ENCODE results near the gene PLAAT5. TPM values are rescaled to one million over a fixed set of nuclear protein-coding genes. Genes with fewer than 3 reads are reported as not detected.
A peak's percentile ranks its signal among the peaks of the same experiment; 100 is the strongest.
"Not testable (repeated sequence)": the region's sequence is repeated elsewhere in the genome, so short reads cannot be mapped to it uniquely, and the experiment has no call there.

PLAAT5 gene
- total RNA-seq, 1 experiment from 2014 or later: 0.06 TPM

DNA sequence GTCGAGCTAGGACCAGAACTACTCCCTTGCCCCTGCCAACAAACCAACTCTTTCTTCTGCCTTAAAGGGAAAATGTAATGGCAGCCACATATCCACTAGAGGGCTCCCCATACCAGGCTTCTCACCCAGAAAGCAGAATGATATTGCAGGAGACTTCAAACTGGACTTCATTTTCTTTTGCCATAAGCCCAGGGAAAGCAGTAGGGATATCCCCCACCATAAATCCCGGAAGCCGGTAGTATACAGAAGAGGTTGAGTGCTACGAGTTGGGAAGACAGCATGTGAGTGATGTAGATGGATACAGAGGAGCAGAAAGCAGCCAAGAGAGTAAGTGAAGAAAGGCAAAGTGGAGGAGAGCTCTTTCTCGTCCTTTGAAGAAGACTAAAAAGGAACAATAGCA is 12.1 kb downstream of the PLAAT5 start:
- H3K4me1 ChIP-seq: no peaks in the 10 kb centered on the region
- H3K4me3 ChIP-seq: no peak overlapping the region
- no peaks in the 10 kb centered on the region for H3K9me3 ChIP-seq (replicated peaks)
- H3K27me3 ChIP-seq: no peaks in the 10 kb centered on the region
- H3K27ac ChIP-seq: no peak overlapping the region
- H3K36me3 ChIP-seq: no peaks in the 10 kb centered on the region
- DNase-seq: peak; percentile 56 to 83

DNA sequence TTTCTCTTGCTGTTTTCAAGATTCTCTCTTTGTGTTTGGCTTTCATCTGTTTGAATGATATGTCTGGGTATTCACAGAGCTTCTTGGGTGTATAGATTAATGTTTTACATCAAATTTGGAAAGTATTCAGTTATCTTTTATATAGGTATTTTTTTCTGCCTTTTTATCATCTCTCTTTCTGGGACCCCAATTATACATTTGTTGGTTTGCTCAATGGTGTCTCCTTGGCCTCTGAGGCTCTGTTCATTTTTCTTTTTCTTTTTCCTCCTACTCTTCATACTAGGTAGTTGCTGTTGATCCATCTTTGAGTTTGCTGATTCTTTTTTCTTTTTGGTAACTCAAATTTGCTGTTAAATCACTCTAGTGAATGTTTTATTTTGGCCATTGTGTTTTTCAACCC is 14.3 kb downstream of the PLAAT5 start:
- Histone ChIP-seq H3K4me1 (no peaks in the 10 kb centered on the region), H3K4me3 (no peak overlapping the region), H3K9me3 (replicated peaks) (no peaks in the 10 kb centered on the region), H3K36me3 (no peaks in the 10 kb centered on the region), H3K27me3 (no peaks in the 10 kb centered on the region), H3K27ac (no peak overlapping the region)
- no peak for DNase-seq

DNA sequence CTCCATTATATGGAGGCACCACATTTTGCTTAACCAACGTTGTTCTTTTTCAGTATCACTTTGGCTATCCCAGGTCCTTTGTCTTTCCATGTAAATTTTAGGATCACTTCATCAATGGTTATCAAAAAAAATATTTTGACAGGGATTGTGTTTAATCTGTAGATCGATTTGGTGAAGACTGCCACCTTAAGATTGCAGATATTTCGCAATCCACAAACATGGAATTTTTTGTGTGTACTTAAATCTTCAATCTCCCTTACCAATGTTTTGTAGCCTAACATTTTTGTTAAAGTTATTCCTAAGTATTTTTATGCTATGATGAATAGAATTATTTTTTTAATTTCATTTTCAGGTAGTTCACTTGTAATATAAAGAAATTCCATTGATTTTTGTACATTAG is 18.6 kb downstream of the PLAAT5 start:
- no peak for DNase-seq
- Histone ChIP-seq H3K27ac (no peak overlapping the region), H3K36me3 (no peaks in the 10 kb centered on the region), H3K4me3 (no peak overlapping the region), H3K9me3 (replicated peaks) (no peaks in the 10 kb centered on the region), H3K27me3 (no peaks in the 10 kb centered on the region), H3K4me1 (no peaks in the 10 kb centered on the region)

DNA sequence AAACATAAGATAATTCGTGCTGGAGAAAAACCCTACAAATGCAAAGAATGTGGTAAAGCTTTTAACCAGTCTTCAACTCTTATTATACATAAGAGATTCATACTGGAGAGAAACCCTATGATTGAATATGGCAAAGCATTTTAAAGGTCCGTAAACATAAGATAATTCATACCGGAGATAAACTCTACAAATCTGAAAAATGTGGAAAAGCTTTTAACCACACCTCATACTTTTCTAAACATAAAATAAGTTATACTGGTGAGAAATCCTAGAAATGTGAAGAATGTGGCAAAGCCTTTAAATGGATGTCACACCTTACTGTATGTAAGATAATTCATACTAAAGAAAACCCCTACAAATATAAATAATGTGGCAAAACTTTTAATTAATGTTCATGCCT is 20.7 kb downstream of the PLAAT5 start:
- no peaks in the 10 kb centered on the region for H3K36me3 ChIP-seq
- H3K4me1 ChIP-seq: no peaks in the 10 kb centered on the region
- H3K4me3 ChIP-seq: no peak overlapping the region
- DNase-seq: no peak
- no peaks in the 10 kb centered on the region for H3K27me3 ChIP-seq
- no peak overlapping the region for H3K27ac ChIP-seq
- H3K9me3 ChIP-seq (replicated peaks): no peaks in the 10 kb centered on the region

DNA sequence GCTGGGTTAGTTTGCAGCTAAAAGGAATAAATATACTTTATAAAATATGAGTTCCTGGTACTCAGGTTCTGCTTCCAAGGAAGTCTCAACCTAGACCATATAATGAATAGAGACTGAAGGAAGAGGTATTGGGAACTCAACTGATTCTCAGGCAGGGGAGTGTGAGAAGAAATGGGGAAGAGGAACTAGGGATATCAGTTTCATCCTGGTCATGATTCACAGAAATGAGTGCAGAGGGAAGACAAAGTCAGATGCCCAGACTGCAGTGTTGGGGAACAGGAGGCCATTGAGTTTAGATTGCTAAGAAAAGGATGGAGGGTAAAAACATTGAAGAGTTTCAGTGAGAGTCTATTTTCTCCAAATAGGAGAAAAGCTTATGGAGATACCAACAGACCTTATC is 28.8 kb downstream of the PLAAT5 start:
- no peak for DNase-seq
- H3K27ac ChIP-seq: no peak overlapping the region
- H3K36me3 ChIP-seq: no peaks in the 10 kb centered on the region
- peaks cover 3% of the 10 kb centered on the region; the same call in 1 of the 2 replicates for H3K27me3 ChIP-seq
- no peaks in the 10 kb centered on the region for H3K4me1 ChIP-seq
- H3K9me3 ChIP-seq (replicated peaks): no peaks in the 10 kb centered on the region
- H3K4me3 ChIP-seq: no peak overlapping the region

DNA sequence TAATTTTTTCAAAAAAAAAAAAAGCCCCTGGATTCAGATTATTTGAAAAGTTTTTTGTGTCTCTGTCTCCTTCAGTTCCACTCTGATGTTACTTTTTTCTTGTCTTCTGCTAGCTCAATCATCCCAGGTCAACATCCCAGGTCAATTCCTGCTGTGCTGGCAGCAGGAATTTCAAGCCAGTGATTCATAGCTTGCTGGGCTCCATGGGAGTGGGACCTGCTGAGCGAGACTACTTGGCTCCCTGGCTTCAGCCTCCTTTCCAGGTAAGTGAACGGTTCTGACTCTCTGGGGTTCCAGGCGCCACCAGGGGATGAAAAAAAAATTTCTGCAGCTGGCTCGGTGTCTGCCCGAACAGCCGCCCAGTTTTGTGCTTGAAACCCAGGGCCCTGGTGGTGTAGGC is 31.4 kb downstream of the PLAAT5 start:
- no peaks in the 10 kb centered on the region for H3K4me1 ChIP-seq
- H3K27ac ChIP-seq: no peak overlapping the region
- H3K4me3 ChIP-seq: no peak overlapping the region
- no peaks in the 10 kb centered on the region for H3K9me3 ChIP-seq (replicated peaks)
- H3K36me3 ChIP-seq: no peaks in the 10 kb centered on the region
- no peak for DNase-seq
- H3K27me3 ChIP-seq: peaks cover 3% of the 10 kb centered on the region; the same call in 1 of the 2 replicates

DNA sequence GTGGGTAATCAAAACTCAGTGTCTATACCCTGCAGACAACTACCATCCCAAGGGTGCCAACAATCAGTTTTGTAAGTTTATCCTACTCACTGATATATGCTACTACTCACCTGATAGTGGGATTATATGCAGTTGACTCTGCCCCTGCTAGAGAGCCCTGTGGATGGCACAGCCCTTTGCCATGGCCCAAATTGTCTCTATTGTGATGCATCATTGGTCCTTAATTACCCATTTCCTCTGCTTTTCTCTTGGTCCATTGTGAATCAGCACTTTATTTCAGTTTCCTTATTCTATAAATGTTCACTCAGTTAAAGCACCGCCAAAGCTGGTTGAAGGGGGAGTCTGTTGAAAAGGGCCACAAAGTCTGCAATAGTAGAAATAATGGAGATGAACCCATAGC is 42.3 kb downstream of the PLAAT5 start:
- Histone ChIP-seq H3K4me3 (no peak overlapping the region), H3K4me1 (no peaks in the 10 kb centered on the region), H3K27me3 (no peaks in the 10 kb centered on the region), H3K27ac (no peak overlapping the region), H3K36me3 (no peaks in the 10 kb centered on the region), H3K9me3 (replicated peaks) (no peaks in the 10 kb centered on the region)
- DNase-seq: no peak

DNA sequence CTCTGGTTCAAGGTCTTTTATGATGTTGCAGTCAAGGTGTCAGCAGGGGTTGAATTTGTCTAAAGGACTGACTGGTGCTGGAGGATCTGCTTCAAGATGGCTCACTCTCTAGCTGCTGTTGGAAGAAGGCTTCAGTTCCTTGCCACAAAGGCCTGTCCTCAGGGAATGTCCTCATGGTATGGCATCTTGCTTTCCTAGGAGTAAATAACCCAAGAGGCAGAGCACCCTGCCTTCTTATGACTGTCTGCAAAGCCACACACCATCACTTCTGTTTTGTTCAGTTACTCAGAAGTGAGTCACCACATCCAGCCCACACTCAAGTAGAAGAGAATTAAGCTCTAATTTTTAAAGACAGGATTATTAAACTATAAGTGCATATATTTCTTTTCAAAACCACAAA is 45.2 kb downstream of the PLAAT5 start:
- Histone ChIP-seq H3K36me3 (no peaks in the 10 kb centered on the region), H3K9me3 (replicated peaks) (no peaks in the 10 kb centered on the region), H3K27ac (no peak overlapping the region), H3K27me3 (no peaks in the 10 kb centered on the region), H3K4me3 (no peak overlapping the region), H3K4me1 (no peaks in the 10 kb centered on the region)
- no peak for DNase-seq

DNA sequence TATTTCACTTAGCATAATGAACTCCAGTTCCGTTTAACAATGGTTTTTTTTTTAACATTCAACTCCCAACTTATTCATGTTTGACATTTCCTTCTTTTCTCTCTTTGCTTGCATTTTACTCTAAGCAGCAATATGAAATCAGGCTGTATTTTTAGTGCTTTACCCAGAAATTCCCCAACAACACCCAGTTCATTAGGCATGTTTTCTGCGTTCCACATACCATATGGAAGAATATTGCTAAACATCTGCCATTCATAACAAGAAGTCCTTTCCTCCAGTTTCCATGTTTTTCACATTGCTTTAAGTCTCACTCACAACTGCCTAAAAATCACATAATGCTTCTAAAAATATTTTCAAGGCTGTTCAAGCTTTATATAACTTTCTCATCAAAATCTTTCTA is 45.8 kb downstream of the PLAAT5 start:
- Histone ChIP-seq H3K4me1 (no peaks in the 10 kb centered on the region), H3K27me3 (no peaks in the 10 kb centered on the region), H3K4me3 (no peak overlapping the region), H3K9me3 (replicated peaks) (no peaks in the 10 kb centered on the region), H3K36me3 (no peaks in the 10 kb centered on the region), H3K27ac (no peak overlapping the region)
- DNase-seq: no peak

DNA sequence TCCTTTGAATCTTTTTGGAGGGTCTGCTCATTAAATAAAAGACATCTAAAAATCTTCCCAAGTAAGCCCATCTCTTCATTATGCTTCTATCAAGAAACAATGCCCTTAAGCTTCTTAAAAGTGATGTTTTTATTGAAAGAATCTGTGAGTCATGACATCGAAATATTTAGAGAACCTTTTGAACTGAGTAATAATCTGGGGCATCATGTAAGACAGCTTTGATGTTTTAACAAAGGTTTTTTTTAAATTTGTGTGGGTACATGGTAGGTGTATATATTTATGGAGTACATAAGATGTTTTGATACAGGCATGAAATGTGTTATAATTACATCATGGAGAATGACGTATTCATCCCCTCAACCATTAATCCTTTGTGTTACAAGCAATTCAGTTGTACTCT is 46.8 kb downstream of the PLAAT5 start:
- no peaks in the 10 kb centered on the region for H3K36me3 ChIP-seq
- H3K27me3 ChIP-seq: no peaks in the 10 kb centered on the region
- DNase-seq: no peak
- no peak overlapping the region for H3K27ac ChIP-seq
- no peak overlapping the region for H3K4me3 ChIP-seq
- H3K4me1 ChIP-seq: no peaks in the 10 kb centered on the region
- H3K9me3 ChIP-seq (replicated peaks): no peaks in the 10 kb centered on the region

DNA sequence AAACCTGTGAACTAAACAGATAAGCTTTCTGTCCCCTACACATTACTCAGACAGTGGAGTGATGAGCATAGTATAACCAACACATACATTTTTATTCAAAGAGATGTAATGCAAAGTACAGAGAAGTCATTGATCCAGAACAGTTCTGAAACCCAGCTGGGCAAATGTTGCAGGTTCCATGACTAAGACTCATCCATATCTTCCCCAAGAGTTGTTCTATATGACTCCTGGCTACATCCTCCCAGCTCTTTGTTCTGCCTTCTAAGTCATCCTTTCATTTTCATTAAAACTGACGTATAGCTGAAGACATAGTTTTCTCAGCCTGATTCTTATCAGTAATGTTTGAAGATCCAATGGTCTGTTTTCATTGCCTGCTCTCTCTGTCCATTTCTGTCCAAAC is 47.3 kb downstream of the PLAAT5 start:
- no peaks in the 10 kb centered on the region for H3K4me1 ChIP-seq
- no peak overlapping the region for H3K4me3 ChIP-seq
- H3K36me3 ChIP-seq: no peaks in the 10 kb centered on the region
- no peak overlapping the region for H3K27ac ChIP-seq
- no peak for DNase-seq
- no peaks in the 10 kb centered on the region for H3K27me3 ChIP-seq
- H3K9me3 ChIP-seq (replicated peaks): no peaks in the 10 kb centered on the region

DNA sequence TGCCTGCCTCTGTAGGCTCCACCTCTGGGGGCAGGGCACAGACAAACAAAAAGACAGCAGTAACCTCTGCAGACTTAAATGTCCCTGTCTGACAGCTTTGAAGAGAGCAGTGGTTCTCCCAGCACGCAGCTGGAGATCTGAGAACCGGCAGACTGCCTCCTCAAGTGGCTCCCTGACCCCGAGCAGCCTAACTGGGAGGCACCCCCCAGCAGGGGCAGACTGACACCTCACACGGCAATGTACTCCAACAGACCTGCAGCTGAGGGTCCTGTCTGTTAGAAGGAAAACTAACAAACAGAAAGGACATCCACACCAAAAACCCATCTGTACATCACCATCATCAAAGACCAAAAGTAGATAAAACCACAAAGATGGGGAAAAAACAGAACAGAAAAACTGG is 55.1 kb downstream of the PLAAT5 start:
- not testable (repeated sequence) for H3K4me1 ChIP-seq; H3K36me3 ChIP-seq; DNase-seq; H3K9me3 ChIP-seq (replicated peaks); H3K4me3 ChIP-seq; H3K27ac ChIP-seq; H3K27me3 ChIP-seq

DNA sequence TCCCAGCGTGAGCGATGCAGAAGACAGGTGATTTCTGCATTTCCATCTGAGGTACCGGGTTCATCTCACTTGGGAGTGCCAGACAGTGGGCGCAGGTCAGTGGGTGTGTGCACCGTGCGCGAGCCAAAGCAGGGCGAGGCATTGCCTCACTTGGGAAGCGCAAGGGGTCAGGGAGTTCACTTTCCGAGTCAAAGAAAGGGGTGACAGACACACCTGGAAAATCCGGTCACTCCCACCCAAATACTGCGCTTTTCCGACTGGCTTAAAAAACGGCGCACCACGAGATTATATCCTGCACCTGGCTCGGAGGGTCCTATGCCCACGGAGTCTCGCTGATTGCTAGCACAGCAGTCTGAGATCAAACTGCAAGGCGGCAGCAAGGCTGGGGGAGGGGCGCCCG is 55.6 kb downstream of the PLAAT5 start:
- H3K9me3 ChIP-seq (replicated peaks); H3K4me3 ChIP-seq; H3K36me3 ChIP-seq; DNase-seq; H3K27ac ChIP-seq; H3K27me3 ChIP-seq; H3K4me1 ChIP-seq: not testable (repeated sequence)

DNA sequence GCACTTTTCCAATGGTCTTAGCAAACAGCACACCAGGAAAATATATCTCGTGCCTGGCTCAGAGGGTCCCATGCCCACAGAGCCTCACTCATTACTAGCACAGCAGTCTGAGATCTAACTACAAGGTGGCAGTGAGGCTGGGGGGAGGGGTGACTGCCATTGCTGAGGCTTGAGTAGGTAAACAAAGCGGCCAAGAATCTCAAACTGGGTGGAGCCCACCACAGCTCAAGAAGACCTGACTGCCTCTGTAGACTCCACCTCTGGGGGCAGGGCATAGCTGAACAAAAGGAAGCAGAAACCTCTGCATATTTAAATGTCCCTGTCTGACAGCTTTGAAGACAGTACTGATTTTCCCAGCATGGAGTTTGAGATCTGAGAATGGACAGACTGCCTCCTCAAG is 60.2 kb downstream of the PLAAT5 start:
- H3K9me3 ChIP-seq (replicated peaks); H3K27me3 ChIP-seq; H3K4me3 ChIP-seq; H3K4me1 ChIP-seq; H3K27ac ChIP-seq; H3K36me3 ChIP-seq; DNase-seq: not testable (repeated sequence)

DNA sequence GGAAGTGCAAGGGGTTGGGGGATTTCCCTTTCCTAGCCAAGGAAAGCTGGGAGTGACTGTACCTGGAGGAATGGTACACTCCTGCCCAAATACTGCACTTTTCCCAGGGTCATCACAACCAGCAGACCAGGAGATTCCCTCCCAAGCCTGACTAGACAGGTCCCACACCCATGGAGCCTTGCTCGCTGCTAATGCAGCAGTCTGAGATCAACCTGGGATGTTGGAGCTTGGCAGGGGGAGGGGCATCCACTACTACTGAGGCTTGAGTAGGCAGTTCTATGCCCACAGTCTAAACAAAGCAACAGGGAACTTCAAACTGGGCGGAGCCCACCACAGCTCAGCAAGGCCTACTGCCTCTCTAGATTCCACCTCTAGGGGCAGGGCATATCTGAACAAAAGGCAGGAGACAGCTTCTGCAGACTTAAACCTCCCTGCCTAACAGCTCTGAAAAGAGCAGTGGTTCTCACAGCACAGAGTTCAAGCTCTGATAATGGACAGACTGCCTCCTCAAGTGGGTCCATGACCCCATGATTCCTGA is 62.9 kb downstream of the PLAAT5 start:
- Histone ChIP-seq H3K36me3 (no peaks in the 10 kb centered on the region), H3K27ac (no peak overlapping the region), H3K9me3 (replicated peaks) (no peaks in the 10 kb centered on the region; the same call in none of the 2 replicates), H3K4me3 (no peak overlapping the region), H3K27me3 (no peaks in the 10 kb centered on the region), H3K4me1 (no peaks in the 10 kb centered on the region)
- no peak for DNase-seq

DNA sequence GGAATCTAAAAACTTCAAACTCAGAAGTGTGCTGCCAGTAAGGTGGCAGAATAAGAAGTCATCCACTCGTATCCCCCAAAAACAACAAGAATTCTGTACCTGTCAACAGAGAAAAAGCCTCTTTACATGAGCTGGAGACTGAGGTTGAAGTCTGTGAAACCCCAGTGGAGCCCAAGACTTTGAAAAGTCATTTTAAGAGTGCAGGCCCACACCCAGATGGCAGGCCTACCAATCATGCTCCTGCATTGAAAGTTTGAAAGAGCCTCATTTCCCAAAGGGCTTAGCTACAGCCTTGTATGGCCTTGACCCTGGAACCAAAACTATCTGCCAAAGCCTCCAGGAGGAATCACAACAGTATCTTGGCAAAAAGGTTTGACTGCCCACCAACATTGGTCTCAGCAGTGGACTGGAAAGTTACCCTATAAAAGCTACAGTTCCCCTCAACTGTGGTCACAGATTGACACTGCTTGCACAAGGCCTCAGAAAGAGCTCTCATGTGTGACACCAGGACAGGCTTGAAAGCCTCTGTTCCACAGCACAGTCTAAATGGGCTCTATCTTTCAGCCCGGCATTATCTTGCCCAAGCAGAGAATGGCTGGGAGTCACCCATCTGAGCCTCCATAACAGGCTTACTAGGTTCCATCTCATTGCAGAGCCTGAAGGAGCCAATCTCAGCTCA is 73.7 kb downstream of the PLAAT5 start:
- no peak for DNase-seq
- Histone ChIP-seq H3K36me3 (no peaks in the 10 kb centered on the region), H3K4me3 (no peak overlapping the region), H3K27ac (no peak overlapping the region), H3K27me3 (no peaks in the 10 kb centered on the region), H3K9me3 (replicated peaks) (no peaks in the 10 kb centered on the region), H3K4me1 (no peaks in the 10 kb centered on the region)
